Keratinocyte (primary cell): ENCODE data around the gene CIAO1. TPM values are rescaled to one million over a fixed set of nuclear protein-coding genes. Genes with fewer than 3 reads are reported as not detected.

ENCODE experiments used
- DNase-seq: peaks from one replicate; pipeline ENCODE4 v3.0.0-alpha.2; 2011; ENCODE audit warnings: low read depth, missing footprints, low spot score
- FAIRE-seq: peaks from 2 replicates; lab custom pipeline; 2011; peaks lifted over from hg19 to GRCh38; lab: Jason Lieb, UNC
- H2AFZ ChIP-seq: 2 replicates; pipeline ENCODE4 v1.6.0; 2012; ENCODE audit warnings: low read length, control low read depth, inconsistent platforms; ENCODE audit not compliant: control insufficient read depth
- H3K27ac ChIP-seq: 2 replicates; pipeline ENCODE4 v1.5.1; 2011; ENCODE audit warnings: low read length; ENCODE audit not compliant: control insufficient read depth, insufficient read depth
- H3K27me3 ChIP-seq: 3 replicates; pipeline ENCODE4 v1.6.0; 2011; ENCODE audit warnings: low read length; ENCODE audit not compliant: control insufficient read depth, insufficient read depth; ENCODE audit errors: extremely low read depth
- H3K36me3 ChIP-seq, 2 experiments: 2 replicates in 1 of 2; 3 replicates in 1 of 2; pipeline ENCODE4 v1.5.1; 2011; ENCODE audit warnings: low read length in 2 of 2, mild to moderate bottlenecking in 1 of 2; ENCODE audit not compliant: control insufficient read depth in 2 of 2, insufficient read depth in 2 of 2; ENCODE audit errors: extremely low read depth in 1 of 2
- H3K4me1 ChIP-seq: 3 replicates; pipeline ENCODE4 v1.5.1; 2011; ENCODE audit warnings: low read length; ENCODE audit not compliant: control insufficient read depth, insufficient read depth; ENCODE audit errors: extremely low read depth
- H3K4me2 ChIP-seq: 3 replicates; pipeline ENCODE4 v1.6.0; 2011; ENCODE audit warnings: low read depth, low read length; ENCODE audit not compliant: control insufficient read depth, insufficient read depth; ENCODE audit errors: extremely low read depth
- H3K4me3 ChIP-seq, 3 experiments: fragments of 200-600 bp in 1 of 3; sonication (generic) in 1 of 3; 2 replicates in 2 of 3; 3 replicates in 1 of 3; pipeline ENCODE4 v1.5.1; 2011 to 2016; ENCODE audit warnings: low read length in 3 of 3, mild to moderate bottlenecking in 3 of 3, control low read depth in 2 of 3, inconsistent platforms in 1 of 3, low read depth in 1 of 3, mixed read lengths in 1 of 3, mixed run types in 1 of 3, moderate library complexity in 1 of 3; ENCODE audit not compliant: control insufficient read depth in 2 of 3, insufficient read depth in 2 of 3; ENCODE audit errors: extremely low read depth in 1 of 3
- H3K79me2 ChIP-seq: 2 replicates; pipeline ENCODE4 v1.6.0; 2012; ENCODE audit warnings: low read length; ENCODE audit not compliant: control insufficient read depth, insufficient read depth
- H3K9ac ChIP-seq: 3 replicates; pipeline ENCODE4 v1.6.0; 2011; ENCODE audit warnings: low read length; ENCODE audit not compliant: control insufficient read depth, insufficient read depth; ENCODE audit errors: extremely low read depth
- H3K9me1 ChIP-seq: 3 replicates; pipeline ENCODE4 v1.6.0; 2011; ENCODE audit warnings: low read length; ENCODE audit not compliant: control insufficient read depth, insufficient read depth; ENCODE audit errors: extremely low read depth
- H3K9me3 ChIP-seq: 2 replicates; pipeline ENCODE4 v1.5.1; 2012; ENCODE audit warnings: low read depth, low read length; ENCODE audit not compliant: control insufficient read depth
- H4K20me1 ChIP-seq: 3 replicates; pipeline ENCODE4 v1.6.0; 2011; ENCODE audit warnings: low read length; ENCODE audit not compliant: control insufficient read depth, insufficient read depth; ENCODE audit errors: extremely low read depth
- CTCF ChIP-seq, 3 experiments: IDR thresholded peaks in 1 of 3; conservative IDR thresholded peaks in 1 of 3; optimal IDR thresholded peaks in 1 of 3; 2 replicates in 2 of 3; 3 replicates in 1 of 3; pipeline versions ENCODE3 to v1.5.1; 2011; ENCODE audit warnings: low read length in 3 of 3, mild to moderate bottlenecking in 3 of 3, moderate library complexity in 2 of 3, control low read depth in 1 of 3, inconsistent platforms in 1 of 3; ENCODE audit not compliant: insufficient read depth in 2 of 3; ENCODE audit errors: extremely low read depth in 1 of 3
- EZH2 ChIP-seq: IDR thresholded peaks from one replicate; pipeline ENCODE4 v1.6.1; 2012; ENCODE audit warnings: inconsistent platforms, mild to moderate bottlenecking, low read length, moderate library complexity
- dilution Hi-C: fragments of 300-500 bp; cut with MboI; formaldehyde crosslinking; loops from one replicate; pipeline ENCODE4 v1.7.0; 2020; ENCODE audit warnings: low sequenced_read_pairs; ENCODE audit not compliant: extremely low pct_ligation_motif_present
- polyA plus RNA-seq, 5 experiments: library from polyadenylated mRNA; depleted of rRNA in 3 of 5; stranded (reverse) in 3 of 5; stranded (forward) in 1 of 5; unstranded in 1 of 5; fragments of >200 nt; gene quantifications; 1 replicate in 1 of 5; 2 replicates in 3 of 5; 3 replicates in 1 of 5; pipeline versions ENCODE4 v1.2.1 to v1.2.3, GENCODE V29; 2011 to 2012; ENCODE audit warnings: missing spikeins in 2 of 5, low read depth in 1 of 5, low replicate concordance in 1 of 5

CIAO1 gene
- polyA plus RNA-seq, 1 donor (not counting 4 experiments of a cell fraction or from before 2014, with no cell fraction given), result 67.4 TPM

GRCh38 chr2:96239091-96239490 lies 26.9 kb upstream of the CIAO1 start:
- no peaks in the 10 kb centered on the region for H4K20me1 ChIP-seq
- no peak for DNase-seq
- dilution Hi-C loops, result no loop called here

GRCh38 chr2:96239745-96240264 lies 26.2 kb upstream of the CIAO1 start:
- no peak overlapping the region for H3K4me3 ChIP-seq
- H3K4me1 ChIP-seq, result peaks cover 28% of the 10 kb centered on the region
- no peaks in the 10 kb centered on the region for H4K20me1 ChIP-seq
- dilution Hi-C loops, result no loop called here
- TF ChIP-seq EZH2, result no peak
- TF ChIP-seq CTCF (optimal IDR thresholded peaks at IDR 0.05 in 1 of 3, IDR thresholded peaks at IDR 0.05 in 1 of 3, conservative IDR thresholded peaks at IDR 0.05 in 1 of 3; ENCODE audit: extremely low read depth in 1 of 3, insufficient read depth in 2 of 3, low read length in 3 of 3), result no peak
- H3K9ac ChIP-seq, result no peak overlapping the region
- DNase-seq (no peak), FAIRE-seq (no peak)
- no peaks in the 10 kb centered on the region for H3K27me3 ChIP-seq
- no peaks in the 10 kb centered on the region for H3K9me3 ChIP-seq
- no peak overlapping the region for H3K4me2 ChIP-seq
- H2AFZ ChIP-seq, result no peak overlapping the region
- no peaks in the 10 kb centered on the region for H3K79me2 ChIP-seq
- H3K36me3 ChIP-seq, result no peaks in the 10 kb centered on the region
- H3K27ac ChIP-seq, result no peak overlapping the region
- peaks cover 2% of the 10 kb centered on the region for H3K9me1 ChIP-seq

More at GRCh38 chr2:96239091-96239490, 26.9 kb upstream of the CIAO1 start:
- no peak overlapping the region for H3K4me2 ChIP-seq
- H3K9ac ChIP-seq, result no peak overlapping the region
- H3K79me2 ChIP-seq, result no peaks in the 10 kb centered on the region
- H2AFZ ChIP-seq, result no peak overlapping the region
- H3K27me3 ChIP-seq, result no peaks in the 10 kb centered on the region
- H3K9me1 ChIP-seq, result peaks cover 2% of the 10 kb centered on the region
- no peak overlapping the region for H3K27ac ChIP-seq
- FAIRE-seq, result no peak
- H3K4me1 ChIP-seq, result peaks cover 28% of the 10 kb centered on the region
- TF ChIP-seq EZH2, result no peak
- H3K4me3 ChIP-seq, result no peak overlapping the region
- H3K9me3 ChIP-seq, result no peaks in the 10 kb centered on the region
- H3K36me3 ChIP-seq, result no peaks in the 10 kb centered on the region
